Breast epithelium (tissue), 3 donors: ENCODE measurements around the gene CTXND1.

ENCODE experiments used
- POLR2A ChIP-seq: fragments of 450-650 bp; IDR thresholded peaks from one replicate; pipeline ENCODE4 v1.6.1; 2016; ENCODE audit warnings: antibody characterized with exemption, mild to moderate bottlenecking, moderate library complexity
- POLR2AphosphoS5 ChIP-seq, 3 donors: sonication (generic); formaldehyde crosslinking; IDR thresholded peaks; one replicate each; pipeline ENCODE4 v1.6.1; 2017; ENCODE audit warnings: antibody characterized with exemption in 3 of 3
- TF ChIP-seq, protein P1 (sequence below), 3 donors: fragments of 450-650 bp; IDR thresholded peaks; one replicate each; pipeline ENCODE4 v1.5.1; 2016 to 2017; ENCODE audit warnings: antibody characterized with exemption in 3 of 3, mild to moderate bottlenecking in 3 of 3, moderate library complexity in 3 of 3

DNA sequence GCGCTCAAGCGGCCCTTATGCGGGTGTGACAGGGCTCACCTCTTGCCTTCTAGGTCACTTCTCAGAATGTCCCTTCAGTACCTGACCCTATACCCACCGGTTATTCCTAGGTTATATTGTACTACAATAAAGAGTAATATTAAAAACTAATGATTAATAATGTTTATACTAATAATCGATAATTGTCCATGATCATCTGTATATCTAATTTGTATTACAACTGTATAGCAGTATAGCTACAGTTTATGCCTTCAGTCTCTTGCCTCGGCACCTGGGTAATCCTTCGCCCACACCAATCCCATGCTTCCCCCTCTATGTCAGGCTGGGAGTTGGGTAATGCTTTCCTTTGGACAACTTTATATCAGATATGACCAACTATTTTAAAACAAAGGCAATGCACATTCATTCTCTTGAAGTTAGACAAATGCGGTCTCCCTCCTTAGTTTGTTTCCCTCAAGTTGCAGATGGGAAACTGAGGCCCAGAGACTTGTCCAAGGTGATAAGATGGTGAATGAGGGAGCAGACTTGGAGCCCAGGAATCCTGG is 95.8 kb downstream of the CTXND1 start:
- TF ChIP-seq, protein P1, sequence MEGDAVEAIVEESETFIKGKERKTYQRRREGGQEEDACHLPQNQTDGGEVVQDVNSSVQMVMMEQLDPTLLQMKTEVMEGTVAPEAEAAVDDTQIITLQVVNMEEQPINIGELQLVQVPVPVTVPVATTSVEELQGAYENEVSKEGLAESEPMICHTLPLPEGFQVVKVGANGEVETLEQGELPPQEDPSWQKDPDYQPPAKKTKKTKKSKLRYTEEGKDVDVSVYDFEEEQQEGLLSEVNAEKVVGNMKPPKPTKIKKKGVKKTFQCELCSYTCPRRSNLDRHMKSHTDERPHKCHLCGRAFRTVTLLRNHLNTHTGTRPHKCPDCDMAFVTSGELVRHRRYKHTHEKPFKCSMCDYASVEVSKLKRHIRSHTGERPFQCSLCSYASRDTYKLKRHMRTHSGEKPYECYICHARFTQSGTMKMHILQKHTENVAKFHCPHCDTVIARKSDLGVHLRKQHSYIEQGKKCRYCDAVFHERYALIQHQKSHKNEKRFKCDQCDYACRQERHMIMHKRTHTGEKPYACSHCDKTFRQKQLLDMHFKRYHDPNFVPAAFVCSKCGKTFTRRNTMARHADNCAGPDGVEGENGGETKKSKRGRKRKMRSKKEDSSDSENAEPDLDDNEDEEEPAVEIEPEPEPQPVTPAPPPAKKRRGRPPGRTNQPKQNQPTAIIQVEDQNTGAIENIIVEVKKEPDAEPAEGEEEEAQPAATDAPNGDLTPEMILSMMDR (IDR thresholded peaks at IDR 0.05): no peak
- TF ChIP-seq POLR2A (no peak), POLR2AphosphoS5 (IDR thresholded peaks at IDR 0.05) (no peak)
